GM23338 (cell line): ENCODE data around the gene AMOTL1. TPM values are rescaled to one million over a fixed set of nuclear protein-coding genes. Genes with fewer than 3 reads are reported as not detected.

Experiments
- ATAC-seq: fragments of 200-7000 bp; cut with Tn5 transposase; 3 replicates; pipeline ENCODE4 v1.9.1; 2020
- DNase-seq: peaks from one replicate; pipeline ENCODE4 v3.0.0-alpha.2; 2015; ENCODE audit warnings: low spot score
- H2AFZ ChIP-seq: fragments of 200-600 bp; sonication (generic); 2 replicates; pipeline ENCODE4 v1.8.0; 2016; ENCODE audit warnings: antibody characterized with exemption, mild to moderate bottlenecking, moderate library complexity
- H3F3A ChIP-seq: fragments of 200-600 bp; sonication (generic); replicated peaks from 2 replicates; pipeline ENCODE4 v1.8.0; 2017; ENCODE audit warnings: antibody characterized with exemption, mixed run types, low read depth
- H3K27ac ChIP-seq: fragments of 200-600 bp; sonication (generic); 2 replicates; pipeline ENCODE4 v1.6.1; 2016; ENCODE audit warnings: low read depth
- H3K27me3 ChIP-seq: fragments of 200-600 bp; sonication (generic); 2 replicates; pipeline ENCODE4 v1.8.0; 2016; ENCODE audit warnings: mild to moderate bottlenecking, mixed run types, moderate library complexity; ENCODE audit not compliant: insufficient read depth
- H3K36me3 ChIP-seq: fragments of 200-600 bp; sonication (generic); 2 replicates; pipeline ENCODE4 v1.8.0; 2016; ENCODE audit warnings: mild to moderate bottlenecking; ENCODE audit not compliant: insufficient read depth
- H3K4me1 ChIP-seq: fragments of 200-600 bp; sonication (generic); 2 replicates; pipeline ENCODE4 v1.8.0; 2016; ENCODE audit warnings: mild to moderate bottlenecking, moderate library complexity; ENCODE audit not compliant: insufficient read depth
- H3K4me2 ChIP-seq: fragments of 200-600 bp; sonication (generic); 2 replicates; pipeline ENCODE4 v1.7.1; 2017; ENCODE audit warnings: mixed run types
- H3K4me3 ChIP-seq: fragments of 200-600 bp; sonication (generic); 2 replicates; pipeline ENCODE4 v1.6.1; 2016; ENCODE audit warnings: mixed run types
- H3K79me2 ChIP-seq: fragments of 200-600 bp; sonication (generic); replicated peaks from 2 replicates; pipeline ENCODE4 v1.8.0; 2017; ENCODE audit warnings: mild to moderate bottlenecking; ENCODE audit not compliant: insufficient read depth
- H3K9me2 ChIP-seq: fragments of 200-600 bp; sonication (generic); 2 replicates; pipeline ENCODE4 v1.8.0; 2017; ENCODE audit not compliant: insufficient read depth
- H4K20me1 ChIP-seq: fragments of 200-600 bp; sonication (generic); replicated peaks from 2 replicates; pipeline ENCODE4 v1.8.0; 2017; ENCODE audit warnings: mild to moderate bottlenecking; ENCODE audit not compliant: insufficient read depth
- H3K27ac Mint-ChIP-seq: 2 replicates; pipeline ENCODE4 v1.8.0; 2020; ENCODE audit warnings: inconsistent platforms, mild to moderate bottlenecking, moderate library complexity, mixed read lengths
- H3K27me3 Mint-ChIP-seq: 3 replicates; pipeline ENCODE4 v1.8.0; 2022; ENCODE audit warnings: low read depth, mild to moderate bottlenecking, moderate library complexity, mixed read lengths, inconsistent platforms; ENCODE audit not compliant: insufficient read depth, poor library complexity
- H3K36me3 Mint-ChIP-seq: 3 replicates; pipeline ENCODE4 v1.8.0; 2021; ENCODE audit warnings: low read depth, mild to moderate bottlenecking, inconsistent platforms, moderate library complexity, mixed read lengths
- H3K4me1 Mint-ChIP-seq: 3 replicates; pipeline ENCODE4 v1.8.0; 2020; ENCODE audit warnings: mild to moderate bottlenecking, inconsistent platforms, mixed read lengths
- H3K4me3 Mint-ChIP-seq: 3 replicates; pipeline ENCODE4 v1.8.0; 2021; ENCODE audit warnings: moderate library complexity, mild to moderate bottlenecking, inconsistent platforms, mixed read lengths
- H3K9me3 Mint-ChIP-seq: 3 replicates; pipeline ENCODE4 v1.8.0; 2020; ENCODE audit warnings: moderate library complexity, mild to moderate bottlenecking, inconsistent platforms, mixed read lengths
- CREB1 ChIP-seq: fragments of 250-450 bp; sonication (Bioruptor Pico); IDR thresholded peaks from 2 replicates; pipeline ENCODE4 v1.5.0; 2020; ENCODE audit warnings: low read depth, mild to moderate bottlenecking, moderate library complexity
- CTCF ChIP-seq, 2 experiments: fragments of 200-600 bp in 1 of 2; sonication (generic) in 1 of 2; conservative IDR thresholded peaks; 2 replicates each; pipeline versions ENCODE4 v1.5.1 to v1.6.1; 2016 to 2017; ENCODE audit warnings: antibody characterized with exemption in 2 of 2, low read depth in 2 of 2, mild to moderate bottlenecking in 2 of 2, moderate library complexity in 1 of 2
- ETS1 ChIP-seq: IDR thresholded peaks from 2 replicates; pipeline ENCODE4 v1.6.1; 2016; ENCODE audit warnings: antibody characterized with exemption
- EZH2 ChIP-seq: fragments of 200-600 bp; sonication (generic); IDR thresholded peaks from one replicate; pipeline ENCODE4 v1.8.0; 2017; ENCODE audit warnings: antibody characterized with exemption, mild to moderate bottlenecking, low read depth; ENCODE audit not compliant: unreplicated experiment
- EZH2phosphoT487 ChIP-seq: fragments of 200-600 bp; sonication (generic); IDR thresholded peaks from one replicate; pipeline ENCODE4 v1.8.1; 2018; ENCODE audit warnings: antibody characterized with exemption; ENCODE audit not compliant: unreplicated experiment
- JUNB ChIP-seq: IDR thresholded peaks from one replicate; pipeline ENCODE4 v1.6.1; 2016; ENCODE audit warnings: antibody characterized with exemption; ENCODE audit not compliant: unreplicated experiment
- NANOG ChIP-seq: IDR thresholded peaks from 2 replicates; pipeline ENCODE4 v1.6.1; 2016; ENCODE audit warnings: antibody characterized with exemption, borderline replicate concordance
- POLR2AphosphoS5 ChIP-seq: IDR thresholded peaks from 2 replicates; pipeline ENCODE4 v1.6.1; 2016; ENCODE audit warnings: antibody characterized with exemption, low read depth
- STAT1 ChIP-seq: IDR thresholded peaks from one replicate; pipeline ENCODE4 v1.6.1; 2016; ENCODE audit warnings: antibody characterized with exemption; ENCODE audit not compliant: unreplicated experiment
- ZNF114 ChIP-seq: fragments of 250-450 bp; sonication (Bioruptor Pico); IDR thresholded peaks from 2 replicates; pipeline ENCODE4 v1.5.0; 2020; ENCODE audit warnings: mild to moderate bottlenecking, moderate library complexity
- ZNF331 ChIP-seq: fragments of 250-450 bp; sonication (Bioruptor Pico); IDR thresholded peaks from 2 replicates; pipeline ENCODE4 v1.5.0; 2020; ENCODE audit warnings: low read depth, mild to moderate bottlenecking, moderate library complexity
- polyA plus RNA-seq: library from polyadenylated mRNA; unstranded; fragments of >200 nt; fragmentation: Nextera tagmentation; extraction: Ambion mirVana; gene quantifications from 2 replicates; pipeline ENCODE4 v1.2.1, GENCODE V29; 2016
- total RNA-seq: library from RNA; depleted of rRNA; stranded (reverse); fragments of >200 nt; shearing (Covaris generic); gene quantifications from 2 replicates; pipeline ENCODE4 v1.2.3, GENCODE V29; 2014
- TF ChIP-seq, protein P1 (sequence below): IDR thresholded peaks from one replicate; pipeline ENCODE4 v1.6.1; 2018; ENCODE audit warnings: antibody characterized with exemption; ENCODE audit not compliant: unreplicated experiment

Gene AMOTL1
- total and polyA plus RNA-seq, 2 experiments from 2014 or later: 4.3 to 18.7 TPM

GRCh38 chr11:94721565-94722292 lies 46.4 kb upstream of the AMOTL1 start:
- Histone ChIP-seq H3K27ac (no peak overlapping the region), H3K27me3 (no peaks in the 10 kb centered on the region), H3K36me3 (no peaks in the 10 kb centered on the region), H3F3A (no peaks in the 10 kb centered on the region), H3K4me2 (no peak overlapping the region), H3K4me3 (no peak overlapping the region), H2AFZ (no peak overlapping the region), H3K9me2 (peaks cover 12% of the 10 kb centered on the region; the same call in 1 of the 2 replicates), H3K4me1 (no peaks in the 10 kb centered on the region), H4K20me1 (no peaks in the 10 kb centered on the region), H3K79me2 (no peaks in the 10 kb centered on the region)
- H3K9me3 Mint-ChIP-seq: peaks cover 2% of the 10 kb centered on the region; the same call in 2 of the 3 replicates
- H3K4me3 Mint-ChIP-seq: no peak overlapping the region
- ATAC-seq (peak; percentile 57), DNase-seq (no peak)
- peaks cover 8% of the 10 kb centered on the region for H3K4me1 Mint-ChIP-seq
- H3K36me3 Mint-ChIP-seq: peaks cover 4% of the 10 kb centered on the region
- H3K27me3 Mint-ChIP-seq: no peaks in the 10 kb centered on the region
- H3K27ac Mint-ChIP-seq: no peak overlapping the region
- TF ChIP-seq ZNF331 (CRISPR knock-in tag) (no peak), STAT1 (no peak), CREB1 (CRISPR knock-in tag) (no peak), EZH2phosphoT487 (no peak), ZNF114 (no peak), EZH2 (no peak), JUNB (no peak), ETS1 (no peak)
- TF ChIP-seq, protein P1, sequence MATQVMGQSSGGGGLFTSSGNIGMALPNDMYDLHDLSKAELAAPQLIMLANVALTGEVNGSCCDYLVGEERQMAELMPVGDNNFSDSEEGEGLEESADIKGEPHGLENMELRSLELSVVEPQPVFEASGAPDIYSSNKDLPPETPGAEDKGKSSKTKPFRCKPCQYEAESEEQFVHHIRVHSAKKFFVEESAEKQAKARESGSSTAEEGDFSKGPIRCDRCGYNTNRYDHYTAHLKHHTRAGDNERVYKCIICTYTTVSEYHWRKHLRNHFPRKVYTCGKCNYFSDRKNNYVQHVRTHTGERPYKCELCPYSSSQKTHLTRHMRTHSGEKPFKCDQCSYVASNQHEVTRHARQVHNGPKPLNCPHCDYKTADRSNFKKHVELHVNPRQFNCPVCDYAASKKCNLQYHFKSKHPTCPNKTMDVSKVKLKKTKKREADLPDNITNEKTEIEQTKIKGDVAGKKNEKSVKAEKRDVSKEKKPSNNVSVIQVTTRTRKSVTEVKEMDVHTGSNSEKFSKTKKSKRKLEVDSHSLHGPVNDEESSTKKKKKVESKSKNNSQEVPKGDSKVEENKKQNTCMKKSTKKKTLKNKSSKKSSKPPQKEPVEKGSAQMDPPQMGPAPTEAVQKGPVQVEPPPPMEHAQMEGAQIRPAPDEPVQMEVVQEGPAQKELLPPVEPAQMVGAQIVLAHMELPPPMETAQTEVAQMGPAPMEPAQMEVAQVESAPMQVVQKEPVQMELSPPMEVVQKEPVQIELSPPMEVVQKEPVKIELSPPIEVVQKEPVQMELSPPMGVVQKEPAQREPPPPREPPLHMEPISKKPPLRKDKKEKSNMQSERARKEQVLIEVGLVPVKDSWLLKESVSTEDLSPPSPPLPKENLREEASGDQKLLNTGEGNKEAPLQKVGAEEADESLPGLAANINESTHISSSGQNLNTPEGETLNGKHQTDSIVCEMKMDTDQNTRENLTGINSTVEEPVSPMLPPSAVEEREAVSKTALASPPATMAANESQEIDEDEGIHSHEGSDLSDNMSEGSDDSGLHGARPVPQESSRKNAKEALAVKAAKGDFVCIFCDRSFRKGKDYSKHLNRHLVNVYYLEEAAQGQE: no peak

DNA sequence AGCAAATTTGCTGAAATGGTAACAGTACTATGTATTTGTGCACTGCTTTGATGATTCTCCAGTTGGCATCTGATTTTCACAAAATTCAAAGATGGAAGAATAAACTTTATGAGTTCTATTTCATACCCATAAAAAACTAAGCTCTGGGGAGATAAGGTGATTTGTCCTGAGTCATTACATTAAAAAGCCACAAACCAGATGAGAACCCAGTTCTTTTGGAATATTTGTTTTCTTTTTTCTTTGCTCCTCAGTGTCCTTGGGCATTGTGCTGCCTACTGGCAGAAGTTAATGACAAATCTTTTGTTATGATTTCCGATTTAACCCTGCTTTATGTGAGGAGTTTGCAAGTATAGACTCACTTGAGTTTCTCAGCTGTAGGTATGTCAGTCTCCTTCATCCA lies 45.4 kb upstream of the AMOTL1 start:
- H3K27me3 ChIP-seq: no peaks in the 10 kb centered on the region
- ATAC-seq (no peak), DNase-seq (no peak)
- H3K79me2 ChIP-seq: no peaks in the 10 kb centered on the region
- Mint-ChIP-seq H3K4me3 (no peak overlapping the region), H3K9me3 (peaks cover 2% of the 10 kb centered on the region; the same call in 2 of the 3 replicates), H3K27me3 (no peaks in the 10 kb centered on the region), H3K36me3 (no peaks in the 10 kb centered on the region; the same call in 1 of the 3 replicates), H3K27ac (no peak overlapping the region), H3K4me1 (peaks cover 8% of the 10 kb centered on the region)
- H3K4me3 ChIP-seq: no peak overlapping the region
- H2AFZ ChIP-seq: no peak overlapping the region
- H3K36me3 ChIP-seq: no peaks in the 10 kb centered on the region
- no peaks in the 10 kb centered on the region for H3F3A ChIP-seq
- H3K4me2 ChIP-seq: no peak overlapping the region
- H3K4me1 ChIP-seq: no peaks in the 10 kb centered on the region
- no peak overlapping the region for H3K27ac ChIP-seq
- H3K9me2 ChIP-seq: peaks cover 12% of the 10 kb centered on the region; the same call in 1 of the 2 replicates
- no peaks in the 10 kb centered on the region for H4K20me1 ChIP-seq
- TF ChIP-seq ZNF331 (CRISPR knock-in tag) (no peak), NANOG (no peak), EZH2 (no peak), POLR2AphosphoS5 (no peak), CTCF (conservative IDR thresholded peaks at IDR 0.05; ENCODE audit: low read depth in 2 of 2) (no peak)
